ENCODE data around the gene GPR25.
"Not testable (repeated sequence)": the region's sequence is repeated elsewhere in the genome, so short reads cannot be mapped to it uniquely, and the experiment has no call there.

GPR25 gene

GRCh38 chr1:200911361-200911760 is 38.6 kb downstream of the GPR25 start:
- DNase-seq (ENCODE audit: low spot score), result no peak
- no peak for FAIRE-seq

- not testable (repeated sequence) for FAIRE-seq; DNase-seq (ENCODE audit: low spot score)
These were observed 39.2 kb downstream of the GPR25 start for GRCh38 chr1:200911936-200912335.

- DNase-seq (ENCODE audit: low spot score) (no peak), FAIRE-seq (no peak)
These were observed 40.1 kb downstream of the GPR25 start for GRCh38 chr1:200912737-200913407.

GRCh38 chr1:200916152-200916551 is 43.4 kb downstream of the GPR25 start:
- DNase-seq (ENCODE audit: low spot score) (no peak), FAIRE-seq (no peak)

- FAIRE-seq, result no peak
These were observed 43.9 kb downstream of the GPR25 start for GRCh38 chr1:200916681-200917080.

GRCh38 chr1:200917291-200917817 is 44.6 kb downstream of the GPR25 start:
- DNase-seq (ENCODE audit: low spot score) (no peak), FAIRE-seq (no peak)

More at GRCh38 chr1:200916681-200917080, 43.9 kb downstream of the GPR25 start:
- DNase-seq (ENCODE audit: low spot score), result no peak

DNA sequence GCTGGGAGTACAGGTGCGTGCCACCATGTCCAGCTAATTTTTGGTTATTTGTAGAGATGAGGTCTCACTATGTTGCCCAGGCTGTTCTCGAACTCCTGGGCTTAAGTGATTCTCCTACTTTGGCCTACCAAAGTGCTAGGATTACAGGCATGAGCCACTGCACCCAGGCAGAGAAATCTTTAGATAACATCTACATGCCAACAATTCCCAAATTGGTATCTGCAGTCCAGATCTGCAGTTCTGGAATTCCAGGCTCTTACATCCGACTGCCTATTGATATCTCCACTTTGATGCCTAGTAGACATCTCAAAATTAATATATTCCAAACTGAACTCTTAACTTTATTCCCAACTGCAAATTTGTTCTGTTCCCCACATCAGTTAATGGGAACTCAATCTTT is 45.2 kb downstream of the GPR25 start:
- DNase-seq (ENCODE audit: low spot score) (no peak), FAIRE-seq (no peak)

GRCh38 chr1:200919386-200919785 is 46.6 kb downstream of the GPR25 start:
- DNase-seq (ENCODE audit: low spot score), result no peak
- FAIRE-seq, result no peak

GRCh38 chr1:200921571-200922110 is 48.9 kb downstream of the GPR25 start:
- DNase-seq (ENCODE audit: low spot score) (no peak), FAIRE-seq (no peak)

- FAIRE-seq, result no peak
- no peak for DNase-seq (ENCODE audit: low spot score)
These were observed 49.6 kb downstream of the GPR25 start for GRCh38 chr1:200922406-200922805.

GRCh38 chr1:200923601-200924000 is 50.8 kb downstream of the GPR25 start:
- DNase-seq (ENCODE audit: low spot score) (no peak), FAIRE-seq (no peak)

Measured in RCC 7860 (cell line).